PFSK-1 (cell line): ENCODE results near the gene SPIRE2.

Experiments used
- POLR2AphosphoS5 ChIP-seq: IDR thresholded peaks from 2 replicates; pipeline ENCODE4 v1.6.1; 2012; ENCODE audit warnings: low read depth, mild to moderate bottlenecking, control low read depth, low read length, moderate library complexity
- REST ChIP-seq, 2 experiments: IDR thresholded peaks; 2 replicates each; pipeline versions ENCODE4 v1.6.1 to v1.8.0; 2011 to 2012; ENCODE audit warnings: low read depth in 2 of 2, low read length in 2 of 2, control low read depth in 1 of 2, inconsistent platforms in 1 of 2, mild to moderate bottlenecking in 1 of 2, moderate library complexity in 1 of 2; ENCODE audit not compliant: insufficient read depth in 1 of 2

- TF ChIP-seq POLR2AphosphoS5 (no peak), REST (IDR thresholded peaks at IDR 0.05; ENCODE audit: insufficient read depth in 1 of 2, low read depth in 2 of 2, low read length in 2 of 2) (no peak)
These were observed 31.3 kb downstream of the SPIRE2 start for GRCh38 chr16:89859615-89860007.
